Measurements from ENCODE around the gene GLUD2. TPM values are rescaled to one million over a fixed set of nuclear protein-coding genes. Genes with fewer than 3 reads are reported as not detected.
"Not testable (repeated sequence)": the region's sequence is repeated elsewhere in the genome, so short reads cannot be mapped to it uniquely, and the experiment has no call there.

GLUD2 gene
- total RNA-seq, 1 donor from 2014 or later: 1.5 TPM

DNA sequence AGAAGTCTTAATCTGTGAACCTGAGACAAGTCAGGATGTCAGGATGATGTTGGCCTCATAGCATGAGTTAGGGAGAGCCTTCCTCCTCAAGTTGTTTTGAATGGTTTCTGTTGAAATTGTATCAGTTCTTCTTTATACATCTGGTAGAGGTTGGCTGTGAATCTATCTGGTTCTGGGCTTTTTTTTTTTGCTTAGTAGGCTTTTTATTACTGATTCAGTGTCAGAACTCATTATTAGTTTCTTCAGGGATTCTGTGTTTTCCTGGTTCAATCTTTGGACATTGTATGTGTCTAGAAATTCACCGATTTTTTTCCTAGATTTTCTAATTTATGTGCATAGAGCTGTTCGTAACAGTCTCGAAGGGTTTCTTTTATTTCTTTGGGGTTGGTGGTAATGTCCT lies 14.9 kb downstream of the GLUD2 start:
- TF ChIP-seq, protein P1, sequence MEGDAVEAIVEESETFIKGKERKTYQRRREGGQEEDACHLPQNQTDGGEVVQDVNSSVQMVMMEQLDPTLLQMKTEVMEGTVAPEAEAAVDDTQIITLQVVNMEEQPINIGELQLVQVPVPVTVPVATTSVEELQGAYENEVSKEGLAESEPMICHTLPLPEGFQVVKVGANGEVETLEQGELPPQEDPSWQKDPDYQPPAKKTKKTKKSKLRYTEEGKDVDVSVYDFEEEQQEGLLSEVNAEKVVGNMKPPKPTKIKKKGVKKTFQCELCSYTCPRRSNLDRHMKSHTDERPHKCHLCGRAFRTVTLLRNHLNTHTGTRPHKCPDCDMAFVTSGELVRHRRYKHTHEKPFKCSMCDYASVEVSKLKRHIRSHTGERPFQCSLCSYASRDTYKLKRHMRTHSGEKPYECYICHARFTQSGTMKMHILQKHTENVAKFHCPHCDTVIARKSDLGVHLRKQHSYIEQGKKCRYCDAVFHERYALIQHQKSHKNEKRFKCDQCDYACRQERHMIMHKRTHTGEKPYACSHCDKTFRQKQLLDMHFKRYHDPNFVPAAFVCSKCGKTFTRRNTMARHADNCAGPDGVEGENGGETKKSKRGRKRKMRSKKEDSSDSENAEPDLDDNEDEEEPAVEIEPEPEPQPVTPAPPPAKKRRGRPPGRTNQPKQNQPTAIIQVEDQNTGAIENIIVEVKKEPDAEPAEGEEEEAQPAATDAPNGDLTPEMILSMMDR (IDR thresholded peaks at IDR 0.05; ENCODE audit: borderline replicate concordance): no peak
- Histone ChIP-seq H3K27ac (replicated peaks) (no peak overlapping the region), H3K36me3 (no peaks in the 10 kb centered on the region), H3K4me3 (no peak overlapping the region), H3K27me3 (ENCODE audit: low read depth) (no peaks in the 10 kb centered on the region), H3K4me1 (no peaks in the 10 kb centered on the region), H3K9me3 (replicated peaks) (peaks cover 8% of the 10 kb centered on the region)
- intact Hi-C loops (cut with micrococcal nuclease): no loop called here
- no peak for DNase-seq

DNA sequence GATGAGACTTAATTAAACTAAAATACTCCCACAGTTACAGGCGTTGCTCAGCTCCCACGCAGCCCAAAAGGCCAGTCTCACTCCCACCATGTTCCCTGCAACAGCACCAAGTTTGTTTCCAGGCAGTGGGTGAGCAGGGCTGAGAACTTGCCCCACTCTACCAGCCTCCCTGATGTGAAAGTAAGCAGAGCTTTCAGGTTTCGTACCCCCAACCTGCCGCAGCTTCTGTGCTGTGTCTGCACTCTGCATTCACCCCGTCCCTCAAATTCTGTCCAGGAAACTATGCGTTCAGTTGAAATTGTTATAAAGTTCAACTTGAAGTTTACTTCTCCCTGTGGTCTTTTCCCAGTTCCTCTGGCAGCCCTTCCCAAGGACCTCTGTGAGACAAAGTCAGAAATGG lies 17.2 kb downstream of the GLUD2 start:
- TF ChIP-seq, protein P1 (IDR thresholded peaks at IDR 0.05; ENCODE audit: borderline replicate concordance): no peak

DNA sequence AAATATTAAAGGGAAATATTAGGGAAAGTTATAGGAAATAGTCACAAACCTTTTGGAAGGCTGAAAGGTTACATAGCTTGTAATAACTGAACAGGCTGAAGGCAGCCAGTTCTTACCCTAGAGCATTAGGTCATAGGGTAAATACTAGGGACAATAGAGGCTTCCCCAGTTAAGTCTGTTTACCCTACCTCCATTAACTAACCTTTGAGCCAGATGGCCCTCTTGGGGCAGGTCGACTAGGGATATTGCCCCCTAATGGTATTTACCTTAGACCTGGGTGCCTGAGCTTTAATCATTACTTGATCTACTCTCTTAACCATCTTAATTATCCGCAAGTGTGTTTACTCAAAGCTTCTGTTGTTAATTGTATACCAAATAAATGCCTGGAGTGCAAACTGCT lies 36.8 kb downstream of the GLUD2 start:
- H3K27me3 ChIP-seq (ENCODE audit: low read depth); H3K9me3 ChIP-seq (replicated peaks); H3K4me3 ChIP-seq; intact Hi-C loops (cut with micrococcal nuclease); H3K36me3 ChIP-seq; DNase-seq; H3K27ac ChIP-seq (replicated peaks); H3K4me1 ChIP-seq: not testable (repeated sequence)

More for the DNA sequence above, 17.2 kb downstream of the GLUD2 start:
- intact Hi-C loops (cut with micrococcal nuclease): no loop called here
- H3K27me3 ChIP-seq (ENCODE audit: low read depth): no peaks in the 10 kb centered on the region
- H3K27ac ChIP-seq (replicated peaks): no peak overlapping the region
- H3K36me3 ChIP-seq: no peaks in the 10 kb centered on the region
- no peaks in the 10 kb centered on the region for H3K4me1 ChIP-seq
- H3K4me3 ChIP-seq: no peak overlapping the region
- no peak for DNase-seq
- peaks cover 8% of the 10 kb centered on the region for H3K9me3 ChIP-seq (replicated peaks)

DNA sequence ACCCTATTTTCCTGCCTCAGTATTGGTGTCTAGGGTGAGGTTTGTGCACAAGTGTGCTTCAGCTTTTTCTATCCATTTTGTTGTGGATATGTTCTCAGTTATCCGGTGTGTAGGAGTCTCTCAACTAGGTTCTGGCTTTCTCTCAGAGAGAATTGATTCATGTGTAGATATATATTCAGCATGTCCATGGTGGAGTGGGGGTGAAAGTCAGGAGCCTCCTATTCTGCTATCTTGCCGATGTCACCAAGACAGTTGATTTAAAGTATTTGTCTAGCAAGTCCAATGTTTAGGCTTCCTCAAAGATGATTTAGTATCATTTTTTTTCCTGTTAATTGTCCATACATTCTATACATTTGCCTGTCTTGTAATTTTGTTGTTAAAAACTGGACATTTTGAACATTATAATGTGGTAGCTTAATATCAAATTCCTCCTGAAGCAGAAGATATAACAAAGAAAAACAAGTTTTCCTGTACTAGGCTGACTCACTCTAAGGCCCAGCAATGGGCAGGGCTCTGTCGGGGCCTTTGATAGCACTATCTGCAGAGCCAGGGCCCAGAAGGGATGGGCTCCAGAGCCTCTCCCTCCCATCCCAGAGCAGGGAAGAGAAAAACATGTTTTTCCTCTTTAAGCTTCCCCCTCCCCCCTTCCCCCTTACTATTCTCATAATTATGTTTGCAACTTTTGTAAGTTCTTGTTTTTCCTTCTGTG lies 37.6 kb downstream of the GLUD2 start:
- Histone ChIP-seq H3K36me3 (no peaks in the 10 kb centered on the region), H3K27ac (replicated peaks) (no peak overlapping the region), H3K9me3 (replicated peaks) (no peaks in the 10 kb centered on the region), H3K4me1 (no peaks in the 10 kb centered on the region), H3K4me3 (no peak overlapping the region), H3K27me3 (ENCODE audit: low read depth) (no peaks in the 10 kb centered on the region)
- intact Hi-C loops (cut with micrococcal nuclease): no loop called here
- TF ChIP-seq, protein P1 (IDR thresholded peaks at IDR 0.05; ENCODE audit: borderline replicate concordance): no peak
- no peak for DNase-seq

DNA sequence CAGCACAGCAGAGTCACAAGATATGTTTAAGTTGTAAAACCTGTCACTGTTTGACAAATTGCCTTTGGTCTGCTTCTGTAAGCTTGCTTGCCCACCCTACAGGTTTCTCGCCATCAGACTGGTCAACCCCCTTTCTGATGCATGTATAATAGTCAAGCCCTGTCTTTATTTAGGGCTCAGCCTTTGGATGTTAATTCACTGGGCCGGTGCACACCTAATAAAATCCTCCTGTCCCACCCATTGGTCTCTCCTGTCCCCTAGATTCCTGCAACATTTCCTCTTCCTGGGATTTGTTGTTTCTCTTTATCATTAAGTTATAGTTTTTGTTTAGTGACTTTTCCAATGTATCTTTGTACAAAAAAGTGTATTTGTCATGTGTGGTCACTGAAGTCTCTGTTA lies 38.2 kb downstream of the GLUD2 start:
- H3K9me3 ChIP-seq (replicated peaks): no peaks in the 10 kb centered on the region
- no peaks in the 10 kb centered on the region for H3K4me1 ChIP-seq
- intact Hi-C loops (cut with micrococcal nuclease): no loop called here
- H3K27ac ChIP-seq (replicated peaks): no peak overlapping the region
- H3K36me3 ChIP-seq: no peaks in the 10 kb centered on the region
- H3K27me3 ChIP-seq (ENCODE audit: low read depth): no peaks in the 10 kb centered on the region
- DNase-seq: no peak
- H3K4me3 ChIP-seq: no peak overlapping the region
- TF ChIP-seq, protein P1 (IDR thresholded peaks at IDR 0.05; ENCODE audit: borderline replicate concordance): no peak

DNA sequence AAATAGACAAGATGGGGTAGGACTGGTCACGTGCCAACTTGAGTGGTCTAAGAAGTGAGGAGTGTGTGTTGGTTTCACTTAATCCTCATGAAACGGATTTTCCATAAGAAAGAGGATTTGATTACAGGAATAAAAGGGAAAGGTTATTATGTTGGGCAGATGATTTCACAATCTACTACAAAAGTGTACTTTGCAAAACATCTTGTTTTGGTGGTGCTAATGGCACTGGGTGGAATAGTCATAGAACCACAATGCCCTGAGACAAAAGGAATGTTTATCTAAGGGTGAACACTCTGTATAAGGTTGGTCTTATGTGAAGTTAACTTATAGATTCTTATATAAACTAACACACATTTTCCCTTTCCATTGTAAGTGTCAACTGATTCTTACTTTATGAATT lies 45.6 kb downstream of the GLUD2 start:
- intact Hi-C loops (cut with micrococcal nuclease): no loop called here
- Histone ChIP-seq H3K27ac (replicated peaks) (no peak overlapping the region), H3K4me3 (no peak overlapping the region), H3K9me3 (replicated peaks) (no peaks in the 10 kb centered on the region), H3K36me3 (no peaks in the 10 kb centered on the region), H3K4me1 (no peaks in the 10 kb centered on the region), H3K27me3 (ENCODE audit: low read depth) (no peaks in the 10 kb centered on the region)
- TF ChIP-seq, protein P1 (IDR thresholded peaks at IDR 0.05; ENCODE audit: borderline replicate concordance): no peak
- DNase-seq: no peak

Measured in left ventricle myocardium inferior (tissue), 1 donor.